MV-4-11 (cell line): Measurements from ENCODE around the gene CT45A8.
"Not testable (repeated sequence)": the region's sequence is repeated elsewhere in the genome, so short reads cannot be mapped to it uniquely, and the experiment has no call there.

ENCODE experiments used
- DNase-seq: peaks from one replicate; lab custom pipeline; 2025; lab: John Stamatoyannopoulos, UW

The CT45A8 gene

GRCh38 chrX:135854438-135854837 lies at the start of gene CT45A8:
TSS of gene CT45A8 (minus strand) at chrX:135854538. CDS start at chrX:135850783, 3,755 bp downstream.
- not testable (repeated sequence) for DNase-seq

GRCh38 chrX:135893294-135893817 lies 39.0 kb upstream of the CT45A8 start, which contains the start of the genes CT45A10 and SAGE1:
TSS of gene CT45A10 (minus strand) at chrX:135893444. CDS start at chrX:135885344, 8,100 bp downstream.
TSS of gene SAGE1 (plus strand) at chrX:135893716. CDS start at chrX:135896243, 2,527 bp downstream.
- no peak for DNase-seq

GRCh38 chrX:135892781-135893180 lies 38.4 kb upstream of the CT45A8 start:
- no peak for DNase-seq

GRCh38 chrX:135890087-135890585 lies 35.8 kb upstream of the CT45A8 start:
- peak; percentile 0 for DNase-seq

GRCh38 chrX:135888976-135889375 lies 34.6 kb upstream of the CT45A8 start:
- not testable (repeated sequence) for DNase-seq

- not testable (repeated sequence) for DNase-seq
Observed at GRCh38 chrX:135888230-135888629, 33.9 kb upstream of the CT45A8 start.

- DNase-seq: not testable (repeated sequence)
Observed at GRCh38 chrX:135882741-135883140, 28.4 kb upstream of the CT45A8 start.

- DNase-seq: not testable (repeated sequence)
Observed at GRCh38 chrX:135871712-135872111, 17.4 kb upstream of the CT45A8 start, which contains the start of gene CT45A9. TSS of gene CT45A9 (minus strand) at chrX:135871812. CDS start at chrX:135868061, 3,751 bp downstream.

GRCh38 chrX:135837180-135837579 lies 17.2 kb downstream of the CT45A8 start, which contains the start of gene CT45A7:
TSS of gene CT45A7 (minus strand) at chrX:135837280. CDS start at chrX:135833533, 3,747 bp downstream.
- not testable (repeated sequence) for DNase-seq

- not testable (repeated sequence) for DNase-seq
Observed at GRCh38 chrX:135819912-135820311, 34.4 kb downstream of the CT45A8 start, which contains the start of gene CT45A2. TSS of gene CT45A2 (minus strand) at chrX:135820012. CDS start at chrX:135816265, 3,747 bp downstream.

- not testable (repeated sequence) for DNase-seq
Observed at GRCh38 chrX:135802687-135803086, 51.7 kb downstream of the CT45A8 start, which contains the start of gene CT45A6. TSS of gene CT45A6 (minus strand) at chrX:135802787. CDS start at chrX:135798993, 3,794 bp downstream.
